Measurements from ENCODE around the gene OSTF1. TPM values are rescaled to one million over a fixed set of nuclear protein-coding genes. Genes with fewer than 3 reads are reported as not detected.

OSTF1 gene
- total and polyA plus RNA-seq, 7 donors, result 11.0 to 105 (median 20.7) TPM

- Histone ChIP-seq H3K9me3 (no peaks in the 10 kb centered on the region), H3K27ac (no peak overlapping the region), H3K27me3 (no peaks in the 10 kb centered on the region), H3K4me1 (peaks cover 0 to 11% (median 2%) of the 10 kb centered on the region in 4 donors), H3K36me3 (no peaks in the 10 kb centered on the region), H3K4me3 (no peak overlapping the region)
- 12 to 63% methylated on average over 12 of the region's 12 CpGs for WGBS, 2 donors
- intact Hi-C loops (cut with DNase I), result no loop called here
- TF ChIP-seq POLR2A (IDR thresholded peaks at IDR 0.05), result no peak
- TF ChIP-seq, protein P1, sequence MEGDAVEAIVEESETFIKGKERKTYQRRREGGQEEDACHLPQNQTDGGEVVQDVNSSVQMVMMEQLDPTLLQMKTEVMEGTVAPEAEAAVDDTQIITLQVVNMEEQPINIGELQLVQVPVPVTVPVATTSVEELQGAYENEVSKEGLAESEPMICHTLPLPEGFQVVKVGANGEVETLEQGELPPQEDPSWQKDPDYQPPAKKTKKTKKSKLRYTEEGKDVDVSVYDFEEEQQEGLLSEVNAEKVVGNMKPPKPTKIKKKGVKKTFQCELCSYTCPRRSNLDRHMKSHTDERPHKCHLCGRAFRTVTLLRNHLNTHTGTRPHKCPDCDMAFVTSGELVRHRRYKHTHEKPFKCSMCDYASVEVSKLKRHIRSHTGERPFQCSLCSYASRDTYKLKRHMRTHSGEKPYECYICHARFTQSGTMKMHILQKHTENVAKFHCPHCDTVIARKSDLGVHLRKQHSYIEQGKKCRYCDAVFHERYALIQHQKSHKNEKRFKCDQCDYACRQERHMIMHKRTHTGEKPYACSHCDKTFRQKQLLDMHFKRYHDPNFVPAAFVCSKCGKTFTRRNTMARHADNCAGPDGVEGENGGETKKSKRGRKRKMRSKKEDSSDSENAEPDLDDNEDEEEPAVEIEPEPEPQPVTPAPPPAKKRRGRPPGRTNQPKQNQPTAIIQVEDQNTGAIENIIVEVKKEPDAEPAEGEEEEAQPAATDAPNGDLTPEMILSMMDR (IDR thresholded peaks at IDR 0.05), result no peak
- TF ChIP-seq EP300 (IDR thresholded peaks at IDR 0.05), result no peak
- TF ChIP-seq POLR2AphosphoS5 (IDR thresholded peaks at IDR 0.05), result no peak
- DNase-seq, result no peak
Observed at GRCh38 chr9:75083188-75083970, 4.9 kb upstream of the OSTF1 start.

GRCh38 chr9:75084081-75084672, 4.1 kb upstream of the OSTF1 start:
- H3K27me3 ChIP-seq, result no peaks in the 10 kb centered on the region
- DNase-seq, result no peak
- no peaks in the 10 kb centered on the region for H3K9me3 ChIP-seq
- no peak for TF ChIP-seq POLR2A (IDR thresholded peaks at IDR 0.05)
- TF ChIP-seq EP300 (IDR thresholded peaks at IDR 0.05), result no peak
- TF ChIP-seq POLR2AphosphoS5 (IDR thresholded peaks at IDR 0.05), result no peak
- TF ChIP-seq, protein P1 (IDR thresholded peaks at IDR 0.05), result no peak
- no peak overlapping the region for H3K27ac ChIP-seq
- no peaks in the 10 kb centered on the region for H3K36me3 ChIP-seq
- peaks cover 0 to 11% (median 2%) of the 10 kb centered on the region in 4 donors for H3K4me1 ChIP-seq
- H3K4me3 ChIP-seq, result no peak overlapping the region
- intact Hi-C loops (cut with DNase I), result no loop called here
- WGBS, 2 donors, result 68 to 80% methylated on average over 5 of the region's 5 CpGs

DNA sequence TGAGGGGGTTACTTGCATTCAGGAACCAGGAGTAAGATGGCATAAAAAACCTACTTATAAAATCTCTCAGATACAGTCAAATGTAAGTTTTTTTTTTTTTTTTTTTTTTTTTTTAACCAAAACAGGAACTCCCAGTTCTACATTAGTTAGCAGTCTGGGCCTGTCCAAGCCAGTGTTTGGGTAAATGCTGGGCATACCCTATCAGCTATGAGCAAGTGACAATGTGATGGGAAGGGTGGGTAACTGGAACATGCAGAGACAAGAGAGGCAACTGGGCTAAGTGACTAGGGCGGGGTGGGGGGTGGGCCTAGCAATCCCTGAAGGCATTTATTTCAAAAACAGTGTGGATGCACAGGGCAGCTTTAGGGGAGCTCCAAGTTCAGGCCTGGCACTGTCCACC, 2.7 kb upstream of the OSTF1 start:
- Histone ChIP-seq H3K27me3 (no peaks in the 10 kb centered on the region), H3K4me3 (no peak overlapping the region), H3K9me3 (no peaks in the 10 kb centered on the region), H3K4me1 (peaks cover 0 to 18% (median 5%) of the 10 kb centered on the region in 4 donors), H3K36me3 (no peaks in the 10 kb centered on the region), H3K27ac (no peak overlapping the region)
- WGBS, 2 donors, result 93% methylated on average over 1 of the region's 1 CpG
- no peak for DNase-seq
- intact Hi-C loops (cut with DNase I), result loop anchor here (2.0 to 5.0 kb wide), 2 partner anchors 57 to 133 kb away; partner anchors contain the start of genes C9orf40 and CARNMT1
- TF ChIP-seq EP300 (IDR thresholded peaks at IDR 0.05) (no peak), POLR2AphosphoS5 (IDR thresholded peaks at IDR 0.05) (no peak)

DNA sequence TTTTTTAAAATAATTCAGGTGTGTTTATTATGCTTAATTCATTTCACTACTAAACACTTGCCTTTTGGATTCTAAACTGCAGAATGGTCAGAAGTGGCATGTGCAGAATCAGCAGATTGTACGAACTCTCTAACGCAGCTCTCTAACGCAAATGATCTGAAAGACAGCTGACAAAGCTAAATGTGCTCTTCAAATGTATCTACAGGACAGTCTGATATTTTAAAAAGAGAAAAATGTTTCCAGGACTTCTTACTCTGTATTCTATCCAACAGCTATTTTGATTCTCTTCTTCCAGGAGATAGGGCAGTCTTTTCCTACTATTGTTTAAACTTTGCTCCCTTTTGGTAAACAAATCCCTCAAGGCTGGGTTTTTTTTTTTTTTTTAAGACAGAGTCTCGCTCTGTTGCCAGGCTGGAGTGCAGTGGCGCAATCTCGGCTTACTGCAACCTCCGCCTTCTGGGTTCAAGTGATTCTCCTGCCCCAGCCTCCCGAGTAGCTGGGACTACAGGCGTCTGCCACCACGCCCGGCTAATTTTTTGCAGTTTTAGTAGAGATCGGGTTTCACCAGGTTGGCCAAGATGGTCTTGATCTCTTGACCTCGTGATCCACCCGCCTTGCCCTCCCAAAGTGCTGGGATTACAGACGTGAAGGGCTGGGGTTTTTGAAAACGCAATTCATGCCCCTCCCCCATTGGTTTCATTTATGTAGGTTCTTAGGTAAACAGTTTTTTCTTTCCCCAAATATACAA, 1.6 kb upstream of the OSTF1 start:
- Histone ChIP-seq H3K4me1 (peaks cover 0 to 18% (median 5%) of the 10 kb centered on the region in 4 donors), H3K27me3 (no peaks in the 10 kb centered on the region), H3K27ac (peak overlapping the region; percentile 92 to 98 (median 94)), H3K9me3 (no peaks in the 10 kb centered on the region), H3K4me3 (peak overlapping the region; percentile 72 to 97 (median 91)), H3K36me3 (no peaks in the 10 kb centered on the region)
- no peak for DNase-seq
- TF ChIP-seq, protein P1 (IDR thresholded peaks at IDR 0.05), result no peak
- TF ChIP-seq EP300 (IDR thresholded peaks at IDR 0.05), result no peak
- no peak for TF ChIP-seq POLR2A (IDR thresholded peaks at IDR 0.05)
- TF ChIP-seq POLR2AphosphoS5 (IDR thresholded peaks at IDR 0.05), result no peak
- intact Hi-C loops (cut with DNase I), result loop anchor here (2.0 to 5.0 kb wide), 2 partner anchors 58 to 134 kb away; partner anchors contain the start of genes C9orf40 and CARNMT1
- 5 to 37% methylated on average over 16 of the region's 16 CpGs for WGBS, 2 donors

Measured in sigmoid colon (tissue), 7 donors.